Uterus (tissue), 4 donors: ENCODE results near the gene TMEM171. TPM values are rescaled to one million over a fixed set of nuclear protein-coding genes. Genes with fewer than 3 reads are reported as not detected.

Experiments
- DNase-seq, 2 donors: peaks; one replicate each; pipeline ENCODE4 v3.0.0-alpha.2; 2019 to 2020
- H3K27ac ChIP-seq, 2 donors: fragments of 200-600 bp; sonication (generic); 1 replicate in 1 of 2; 2 replicates in 1 of 2; pipeline ENCODE4 v1.5.1; 2016 to 2018
- H3K27me3 ChIP-seq, 2 donors: fragments of 200-600 bp; sonication (generic); one replicate each; pipeline ENCODE4 v1.5.1; 2018 to 2019; ENCODE audit warnings: control low read depth in 1 of 2
- H3K36me3 ChIP-seq, 2 donors: fragments of 200-600 bp; sonication (generic); one replicate each; pipeline ENCODE4 v1.5.1; 2019; ENCODE audit warnings: control low read depth in 1 of 2
- H3K4me1 ChIP-seq, 2 donors: fragments of 200-600 bp; sonication (generic); one replicate each; pipeline ENCODE4 v1.5.1; 2018 to 2019; ENCODE audit warnings: control low read depth in 1 of 2
- H3K4me3 ChIP-seq, 2 donors: fragments of 200-600 bp; sonication (generic); 1 replicate in 1 of 2; 2 replicates in 1 of 2; pipeline ENCODE4 v1.5.1; 2018 to 2019; ENCODE audit warnings: mild to moderate bottlenecking in 1 of 2
- H3K9me3 ChIP-seq, 2 donors: fragments of 200-600 bp; sonication (generic); one replicate each; pipeline ENCODE4 v1.5.1; 2019; ENCODE audit warnings: control low read depth in 1 of 2
- CTCF ChIP-seq, 4 experiments: fragments of 200-600 bp in 2 of 4; fragments of 450-650 bp in 2 of 4; sonication (generic) in 2 of 4; IDR thresholded peaks; one replicate each; pipeline ENCODE4 v1.5.1; 2016 to 2019; ENCODE audit warnings: antibody characterized with exemption in 4 of 4, mild to moderate bottlenecking in 2 of 4, moderate library complexity in 1 of 4
- POLR2A ChIP-seq, 2 donors: fragments of 450-650 bp; IDR thresholded peaks; one replicate each; pipeline ENCODE4 v1.6.1; 2016; ENCODE audit warnings: antibody characterized with exemption in 2 of 2, mild to moderate bottlenecking in 1 of 2, moderate library complexity in 1 of 2
- intact Hi-C: fragments of 100-400 bp; cut with DNase I; formaldehyde crosslinking; loops from one replicate; pipeline ENCODE4 v1.15.1; 2023; ENCODE audit warnings: low total_unique reads
- total RNA-seq, 4 donors: library from RNA; depleted of rRNA in 3 of 4; stranded (reverse); fragments of >200 nt in 3 of 4; gene quantifications; one replicate each; pipeline versions ENCODE4 v1.1.0 to v1.2.4, GENCODE V29; 2014 to 2023
- donor health status: DM: yes; HTN: yes; CAD: no.

The TMEM171 gene
- total RNA-seq, 4 donors from 2014 or later: not detected

DNA sequence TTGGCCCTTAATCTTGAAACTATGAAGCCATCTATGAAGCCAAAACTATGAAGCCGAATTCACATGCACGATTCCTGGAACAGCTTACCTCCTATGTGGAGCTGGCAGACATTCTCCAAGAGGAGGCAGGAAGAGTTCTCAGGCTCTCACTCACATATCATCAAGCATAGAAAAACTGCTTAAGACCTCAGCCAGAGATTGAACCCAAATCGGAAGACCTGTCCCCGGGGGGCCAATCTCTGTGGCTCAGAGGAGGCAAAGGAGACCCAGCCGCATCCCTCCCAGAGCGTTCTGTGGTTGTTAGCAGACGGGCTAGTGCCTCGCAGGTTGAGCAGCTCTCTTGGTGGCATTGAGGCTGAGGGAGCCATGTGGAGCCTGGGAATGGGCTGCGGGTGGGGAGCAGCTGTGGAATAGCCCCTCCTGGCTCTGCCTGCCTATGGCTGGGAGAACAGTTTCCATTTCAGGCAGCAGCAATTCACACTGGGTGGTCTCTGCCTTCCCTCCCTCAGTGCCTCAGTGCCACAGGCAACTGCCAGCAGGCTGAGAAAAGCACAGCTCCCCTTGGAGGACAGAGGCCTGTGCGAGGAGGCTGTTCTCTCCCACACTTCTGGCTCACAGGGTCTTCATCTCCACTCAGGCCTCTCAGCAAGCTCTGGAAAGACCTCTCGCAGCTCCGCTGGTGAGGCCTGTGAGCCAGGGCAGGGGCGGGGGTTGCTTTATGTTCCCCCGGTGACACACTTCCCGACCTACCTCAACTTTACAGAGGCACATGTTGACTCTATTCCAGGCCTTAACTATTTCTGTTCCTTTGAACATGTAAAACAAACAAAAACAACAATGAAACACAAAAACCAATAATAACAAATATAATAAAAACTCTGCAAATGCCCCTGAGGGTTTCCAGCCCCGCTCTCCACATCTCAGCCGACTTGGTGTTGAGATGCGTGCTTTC, 35.2 kb downstream of the TMEM171 start:
- no peak overlapping the region for H3K27ac ChIP-seq
- H3K9me3 ChIP-seq: no peaks in the 10 kb centered on the region
- H3K36me3 ChIP-seq: no peaks in the 10 kb centered on the region
- no peak overlapping the region for H3K4me3 ChIP-seq
- no peak for DNase-seq
- no peak for TF ChIP-seq POLR2A (IDR thresholded peaks at IDR 0.05)
- no peak for TF ChIP-seq CTCF (IDR thresholded peaks at IDR 0.05)
- no peaks in the 10 kb centered on the region for H3K4me1 ChIP-seq
- intact Hi-C loops: no loop called here
- H3K27me3 ChIP-seq: no peaks in the 10 kb centered on the region

DNA sequence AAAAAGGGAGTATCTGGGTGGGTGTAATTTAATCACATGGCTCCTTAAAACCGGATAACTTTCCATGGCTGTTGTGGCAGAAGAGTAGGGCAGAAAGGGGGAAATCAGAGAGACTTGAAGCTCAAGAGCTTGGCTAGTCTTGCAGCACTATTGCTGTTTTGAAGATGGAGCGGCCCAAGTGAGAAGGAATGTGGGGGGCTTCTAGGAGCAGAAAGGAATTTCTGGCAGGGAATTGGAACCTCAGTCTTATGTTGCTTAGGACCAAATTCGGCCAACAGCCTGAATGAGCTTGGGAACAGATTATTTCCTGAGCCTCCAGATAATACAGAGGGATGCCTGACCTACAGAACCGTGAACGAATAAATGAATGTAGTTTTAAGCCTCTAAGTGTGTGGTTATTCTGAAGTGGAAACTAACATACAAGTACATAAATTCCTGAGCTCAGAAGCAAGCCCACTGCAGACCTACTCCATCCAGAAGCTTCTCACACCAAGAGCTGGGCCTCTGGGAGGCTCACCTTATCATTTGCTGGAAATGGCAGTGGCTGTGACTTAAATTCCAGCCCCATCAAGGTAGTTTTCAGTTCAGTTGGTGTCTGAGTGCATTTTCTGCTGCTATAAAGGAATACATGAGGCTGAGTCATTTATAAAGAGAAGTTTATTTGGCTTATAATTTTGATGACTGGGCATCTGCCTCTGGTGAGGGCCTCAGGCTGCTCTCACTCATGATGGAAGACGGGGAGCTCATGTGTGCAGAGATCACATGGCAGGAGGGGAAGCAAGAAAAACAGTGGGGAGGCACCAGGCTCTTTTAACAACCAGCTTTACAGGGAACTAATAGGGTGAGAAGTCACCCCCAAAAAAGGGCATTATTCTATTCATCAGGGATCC, 37.3 kb downstream of the TMEM171 start:
- H3K9me3 ChIP-seq: no peaks in the 10 kb centered on the region

GRCh38 chr5:73158313-73158712, 37.9 kb downstream of the TMEM171 start:
- H3K4me1 ChIP-seq: no peaks in the 10 kb centered on the region

More for the DNA sequence above, 37.3 kb downstream of the TMEM171 start:
- DNase-seq: no peak
- H3K36me3 ChIP-seq: no peaks in the 10 kb centered on the region
- H3K4me1 ChIP-seq: no peaks in the 10 kb centered on the region
- intact Hi-C loops: no loop called here
- H3K27ac ChIP-seq: no peak overlapping the region
- no peaks in the 10 kb centered on the region for H3K27me3 ChIP-seq
- TF ChIP-seq POLR2A (IDR thresholded peaks at IDR 0.05) (no peak), CTCF (IDR thresholded peaks at IDR 0.05) (no peak)
- no peak overlapping the region for H3K4me3 ChIP-seq

GRCh38 chr5:73160239-73160671, 39.9 kb downstream of the TMEM171 start:
- TF ChIP-seq CTCF (IDR thresholded peaks at IDR 0.05) (no peak), POLR2A (IDR thresholded peaks at IDR 0.05) (no peak)
- no peak overlapping the region for H3K4me3 ChIP-seq
- H3K27me3 ChIP-seq: no peaks in the 10 kb centered on the region
- H3K9me3 ChIP-seq: no peaks in the 10 kb centered on the region
- H3K27ac ChIP-seq: no peak overlapping the region
- no peaks in the 10 kb centered on the region for H3K4me1 ChIP-seq
- no peak for DNase-seq
- H3K36me3 ChIP-seq: no peaks in the 10 kb centered on the region
- intact Hi-C loops: no loop called here

More at GRCh38 chr5:73158313-73158712, 37.9 kb downstream of the TMEM171 start:
- no peaks in the 10 kb centered on the region for H3K27me3 ChIP-seq
- H3K36me3 ChIP-seq: no peaks in the 10 kb centered on the region
- H3K4me3 ChIP-seq: no peak overlapping the region
- TF ChIP-seq POLR2A (IDR thresholded peaks at IDR 0.05) (no peak), CTCF (IDR thresholded peaks at IDR 0.05) (no peak)
- H3K27ac ChIP-seq: no peak overlapping the region
- intact Hi-C loops: no loop called here
- DNase-seq: no peak
- no peaks in the 10 kb centered on the region for H3K9me3 ChIP-seq
